Measurements from ENCODE around the gene DCXR. TPM values are rescaled to one million over a fixed set of nuclear protein-coding genes. Genes with fewer than 3 reads are reported as not detected.

Gene DCXR
- total RNA-seq, 1 experiment from 2014 or later: 306 TPM

DNA sequence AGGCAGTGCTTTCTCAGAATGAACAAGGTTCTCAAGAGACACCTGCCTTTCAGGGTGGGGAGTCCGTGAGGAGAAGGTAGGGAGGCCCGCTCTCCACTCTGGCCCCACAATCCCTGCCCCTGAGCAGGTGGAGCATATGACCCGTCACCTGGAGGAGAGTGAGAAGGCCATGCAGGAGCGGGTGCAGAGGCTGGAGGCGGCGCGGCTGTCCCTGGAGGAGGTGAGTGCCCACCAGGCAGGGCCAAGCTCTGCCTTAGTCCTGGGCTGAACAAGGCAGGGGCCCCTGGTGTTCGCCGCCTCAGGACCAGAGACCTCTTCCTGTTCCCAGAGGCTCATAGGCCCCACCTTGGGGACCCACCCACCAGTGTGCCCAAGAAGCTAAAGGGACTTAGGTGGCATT, 8.5 kb downstream of the DCXR start:
- H3K36me3 ChIP-seq (ENCODE audit: control insufficient read depth in 1 of 2, insufficient read depth in 2 of 2, low read length in 2 of 2): no peaks in the 10 kb centered on the region; a peak in 1 of 4 replicates
- POLR2A ChIA-PET: interaction anchor here (1.8 kb wide), 1 partner anchor 9 kb away, joined by 4 read pairs; the partner anchor contains the start of gene DCXR
- no peak overlapping the region for H2AFZ ChIP-seq (ENCODE audit: low read depth, low read length, poor library complexity, severe bottlenecking)
- H3K9me3 ChIP-seq (ENCODE audit: control insufficient read depth in 1 of 2, insufficient read depth in 1 of 2, low read depth in 1 of 2, low read length in 2 of 2): no peaks in the 10 kb centered on the region
- BruUV-seq (replicated peaks): no TSS peak
- TF ChIP-seq POLR2A (IDR thresholded peaks at IDR 0.05; ENCODE audit: borderline replicate concordance, extremely low read depth, insufficient read depth, insufficient read length) (no peak), SRF (IDR thresholded peaks at IDR 0.05; ENCODE audit: low read depth) (no peak), POLR2AphosphoS5 (IDR thresholded peaks at IDR 0.05; ENCODE audit: low read depth, low read length) (no peak), EGR1 (IDR thresholded peaks at IDR 0.05; ENCODE audit: low read depth) (no peak), YY1 (IDR thresholded peaks at IDR 0.05; ENCODE audit: extremely low read depth, insufficient replicate concordance, low read depth, low read length) (no peak), MAX (IDR thresholded peaks at IDR 0.05) (no peak), EZH2 (IDR thresholded peaks at IDR 0.05) (no peak), CEBPB (IDR thresholded peaks at IDR 0.05; ENCODE audit: low read depth) (no peak), ATF3 (IDR thresholded peaks at IDR 0.05) (no peak), ELF1 (IDR thresholded peaks at IDR 0.05; ENCODE audit: borderline replicate concordance, low read depth) (no peak), SP1 (IDR thresholded peaks at IDR 0.05; ENCODE audit: low read depth) (no peak)
- TF ChIP-seq, protein P1, sequence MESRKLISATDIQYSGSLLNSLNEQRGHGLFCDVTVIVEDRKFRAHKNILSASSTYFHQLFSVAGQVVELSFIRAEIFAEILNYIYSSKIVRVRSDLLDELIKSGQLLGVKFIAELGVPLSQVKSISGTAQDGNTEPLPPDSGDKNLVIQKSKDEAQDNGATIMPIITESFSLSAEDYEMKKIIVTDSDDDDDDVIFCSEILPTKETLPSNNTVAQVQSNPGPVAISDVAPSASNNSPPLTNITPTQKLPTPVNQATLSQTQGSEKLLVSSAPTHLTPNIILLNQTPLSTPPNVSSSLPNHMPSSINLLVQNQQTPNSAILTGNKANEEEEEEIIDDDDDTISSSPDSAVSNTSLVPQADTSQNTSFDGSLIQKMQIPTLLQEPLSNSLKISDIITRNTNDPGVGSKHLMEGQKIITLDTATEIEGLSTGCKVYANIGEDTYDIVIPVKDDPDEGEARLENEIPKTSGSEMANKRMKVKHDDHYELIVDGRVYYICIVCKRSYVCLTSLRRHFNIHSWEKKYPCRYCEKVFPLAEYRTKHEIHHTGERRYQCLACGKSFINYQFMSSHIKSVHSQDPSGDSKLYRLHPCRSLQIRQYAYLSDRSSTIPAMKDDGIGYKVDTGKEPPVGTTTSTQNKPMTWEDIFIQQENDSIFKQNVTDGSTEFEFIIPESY (IDR thresholded peaks at IDR 0.05; ENCODE audit: extremely low read depth, insufficient replicate concordance, low read length): no peak
- CTCF ChIA-PET: interaction anchor here (1.2 to 3.0 kb wide), 2 partner anchors 8 to 9 kb away, joined by 5 to 39 read pairs; partner anchors contain the start of genes CENPX, DCXR and LRRC45
- H3K4me1 ChIP-seq (ENCODE audit: control insufficient read depth in 1 of 2, insufficient read depth in 2 of 2, low read length in 2 of 2): peaks cover 14 to 39% of the 10 kb centered on the region in 2 experiments; a peak in 3 of 4 replicates
- peaks cover 15% of the 10 kb centered on the region; the same call in 1 of the 2 replicates for H3K79me2 ChIP-seq (ENCODE audit: insufficient read depth, low read length)
- ATAC-seq (no peak), DNase-seq (ENCODE audit: low read depth, low spot score) (no peak)
- no peak overlapping the region for H3K4me3 ChIP-seq (replicated peaks in 1 of 2; ENCODE audit: low read depth in 1 of 2, low read length in 2 of 2)
- no peaks in the 10 kb centered on the region for H3K27me3 ChIP-seq (ENCODE audit: insufficient read depth, low read length)
- intact Hi-C loops (cut with micrococcal nuclease): no loop called here
- RAD21 ChIA-PET (ENCODE audit: low non-redundant PET in 1 of 2, low total read pairs in 2 of 2, uncharacterized antibody in 2 of 2, unreplicated experiment in 2 of 2): interaction anchor here in 1 of 2 experiments (0.6 to 0.9 kb wide), 2 partner anchors 69 to 322 kb away, joined by 3 read pairs; no protein-coding TSS in a partner anchor
- peak overlapping the region; percentile 7; the same call in 1 of the 2 replicates for H3K27ac ChIP-seq (ENCODE audit: low read depth, low read length)
- H3K9ac ChIP-seq (ENCODE audit: low read length): no peak overlapping the region
- H3K9me2 ChIP-seq (ENCODE audit: insufficient read depth): no peaks in the 10 kb centered on the region
- no peaks in the 10 kb centered on the region for H4K20me1 ChIP-seq (ENCODE audit: insufficient read depth)
- no peak overlapping the region for H3K4me2 ChIP-seq (ENCODE audit: low read length)
